Measurements from ENCODE around the gene MLLT3. TPM values are rescaled to one million over a fixed set of nuclear protein-coding genes. Genes with fewer than 3 reads are reported as not detected.

The MLLT3 gene
- total and polyA plus RNA-seq, 2 experiments from 2014 or later, result 13.7 to 39.2 TPM

DNA sequence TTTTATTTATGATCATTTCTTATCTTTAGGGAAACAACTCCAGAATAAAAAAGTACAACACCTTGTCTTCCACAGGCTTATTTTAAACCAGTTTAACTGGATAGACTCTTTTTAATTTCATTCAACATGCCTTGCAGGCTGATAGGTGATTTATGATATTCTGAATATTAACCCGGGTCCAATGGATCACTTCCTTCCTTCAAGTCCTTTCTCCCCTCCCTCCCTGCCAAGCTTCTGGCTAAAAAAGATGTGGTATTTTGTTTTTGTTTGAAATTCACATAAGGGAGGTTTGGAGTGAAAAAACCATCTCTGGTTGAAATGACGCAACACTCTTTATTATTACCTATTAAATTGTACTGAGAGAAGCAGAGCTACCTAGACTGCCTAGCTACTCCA, 265.3 kb downstream of the MLLT3 start:
- no peak for DNase-seq (ENCODE audit: low spot score)
- WGBS (ENCODE audit: low lambda C conversion rate, missing lambda C conversion rate), result 27% methylated on average over 2 of the region's 2 CpGs
- Histone ChIP-seq H3K79me2 (no peaks in the 10 kb centered on the region), H3K9me2 (replicated peaks; ENCODE audit: insufficient read depth) (no peaks in the 10 kb centered on the region), H3K36me3 (replicated peaks; ENCODE audit: insufficient read depth, low read depth) (no peaks in the 10 kb centered on the region), H3K27me3 (no peaks in the 10 kb centered on the region), H2AFZ (no peak overlapping the region), H3K4me1 (ENCODE audit: insufficient read depth) (peaks cover 33% of the 10 kb centered on the region), H4K20me1 (ENCODE audit: insufficient read depth, poor library complexity, severe bottlenecking) (no peaks in the 10 kb centered on the region), H3K9me3 (ENCODE audit: low read depth) (no peaks in the 10 kb centered on the region), H3K27ac (peak overlapping the region; percentile 56), H3K4me3 (no peak overlapping the region), H3K4me2 (peak overlapping the region; percentile 71)
- TF ChIP-seq, protein P1, sequence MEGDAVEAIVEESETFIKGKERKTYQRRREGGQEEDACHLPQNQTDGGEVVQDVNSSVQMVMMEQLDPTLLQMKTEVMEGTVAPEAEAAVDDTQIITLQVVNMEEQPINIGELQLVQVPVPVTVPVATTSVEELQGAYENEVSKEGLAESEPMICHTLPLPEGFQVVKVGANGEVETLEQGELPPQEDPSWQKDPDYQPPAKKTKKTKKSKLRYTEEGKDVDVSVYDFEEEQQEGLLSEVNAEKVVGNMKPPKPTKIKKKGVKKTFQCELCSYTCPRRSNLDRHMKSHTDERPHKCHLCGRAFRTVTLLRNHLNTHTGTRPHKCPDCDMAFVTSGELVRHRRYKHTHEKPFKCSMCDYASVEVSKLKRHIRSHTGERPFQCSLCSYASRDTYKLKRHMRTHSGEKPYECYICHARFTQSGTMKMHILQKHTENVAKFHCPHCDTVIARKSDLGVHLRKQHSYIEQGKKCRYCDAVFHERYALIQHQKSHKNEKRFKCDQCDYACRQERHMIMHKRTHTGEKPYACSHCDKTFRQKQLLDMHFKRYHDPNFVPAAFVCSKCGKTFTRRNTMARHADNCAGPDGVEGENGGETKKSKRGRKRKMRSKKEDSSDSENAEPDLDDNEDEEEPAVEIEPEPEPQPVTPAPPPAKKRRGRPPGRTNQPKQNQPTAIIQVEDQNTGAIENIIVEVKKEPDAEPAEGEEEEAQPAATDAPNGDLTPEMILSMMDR (IDR thresholded peaks at IDR 0.05; ENCODE audit: poor library complexity), result no peak

DNA sequence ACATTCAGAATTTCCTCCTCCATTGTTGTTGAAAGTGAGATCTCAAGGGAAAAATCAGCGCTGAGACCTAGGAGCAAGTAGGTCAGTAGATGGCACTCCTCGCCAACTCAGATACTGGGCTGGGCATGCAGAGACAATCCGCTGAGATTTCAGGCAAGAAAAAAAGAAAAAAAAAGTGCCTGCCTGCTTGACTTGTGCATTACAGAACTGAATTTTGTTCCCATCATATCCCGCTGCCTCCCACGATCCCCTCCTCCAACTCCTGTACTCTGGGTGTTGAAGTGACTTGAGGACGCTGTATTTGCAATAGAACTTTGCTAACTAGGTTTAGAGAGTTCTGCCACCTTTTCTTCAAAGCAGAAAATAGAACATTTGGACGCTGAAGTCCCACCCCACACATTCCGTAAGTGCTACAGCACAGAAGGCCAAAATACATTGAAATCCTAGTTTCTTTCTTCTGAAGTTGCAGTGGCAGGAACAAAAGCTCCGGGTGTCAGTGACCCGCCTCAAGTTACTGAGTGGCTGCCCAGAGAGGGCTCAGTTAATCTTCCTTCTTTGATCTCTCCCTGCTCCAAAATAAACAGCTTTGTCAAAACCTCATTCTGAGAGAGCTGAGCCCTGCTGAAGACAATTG, 265.8 kb downstream of the MLLT3 start:
- peak overlapping the region; percentile 56 for H3K27ac ChIP-seq
- H4K20me1 ChIP-seq (ENCODE audit: insufficient read depth, poor library complexity, severe bottlenecking), result no peaks in the 10 kb centered on the region
- no peaks in the 10 kb centered on the region for H3K9me2 ChIP-seq (replicated peaks; ENCODE audit: insufficient read depth)
- H3K4me2 ChIP-seq, result peak overlapping the region; percentile 71
- no peak overlapping the region for H3K4me3 ChIP-seq
- no peaks in the 10 kb centered on the region for H3K9me3 ChIP-seq (ENCODE audit: low read depth)
- WGBS (ENCODE audit: low lambda C conversion rate, missing lambda C conversion rate), result 5% methylated on average over 10 of the region's 10 CpGs
- peaks cover 33% of the 10 kb centered on the region for H3K4me1 ChIP-seq (ENCODE audit: insufficient read depth)
- TF ChIP-seq, protein P1 (IDR thresholded peaks at IDR 0.05; ENCODE audit: poor library complexity), result peak; percentile 89
- no peak for TF ChIP-seq EZH2 (IDR thresholded peaks at IDR 0.05; ENCODE audit: borderline replicate concordance)
- no peak for TF ChIP-seq EZH2phosphoT487 (IDR thresholded peaks at IDR 0.05; ENCODE audit: low read depth, severe bottlenecking, unreplicated experiment)
- no peaks in the 10 kb centered on the region for H3K27me3 ChIP-seq
- H2AFZ ChIP-seq, result no peak overlapping the region
- peak; percentile 87 for DNase-seq (ENCODE audit: low spot score)
- H3K36me3 ChIP-seq (replicated peaks; ENCODE audit: insufficient read depth, low read depth), result no peaks in the 10 kb centered on the region
- no peaks in the 10 kb centered on the region for H3K79me2 ChIP-seq

GRCh38 chr9:20355022-20355421, 267.3 kb downstream of the MLLT3 start:
- H3K4me3 ChIP-seq, result no peak overlapping the region
- H3K4me2 ChIP-seq, result peak overlapping the region; percentile 19
- no peak overlapping the region for H2AFZ ChIP-seq
- TF ChIP-seq EZH2 (IDR thresholded peaks at IDR 0.05; ENCODE audit: borderline replicate concordance) (no peak), EZH2phosphoT487 (IDR thresholded peaks at IDR 0.05; ENCODE audit: low read depth, severe bottlenecking, unreplicated experiment) (no peak)
- TF ChIP-seq, protein P1 (IDR thresholded peaks at IDR 0.05; ENCODE audit: poor library complexity), result no peak
- H3K27ac ChIP-seq, result peak overlapping the region; percentile 49
- WGBS (ENCODE audit: low lambda C conversion rate, missing lambda C conversion rate), result 45% methylated on average over 2 of the region's 2 CpGs
- H3K9me3 ChIP-seq (ENCODE audit: low read depth), result no peaks in the 10 kb centered on the region
- H3K4me1 ChIP-seq (ENCODE audit: insufficient read depth), result peaks cover 33% of the 10 kb centered on the region
- peak; percentile 12 for DNase-seq (ENCODE audit: low spot score)
- H3K27me3 ChIP-seq, result no peaks in the 10 kb centered on the region
- H3K9me2 ChIP-seq (replicated peaks; ENCODE audit: insufficient read depth), result no peaks in the 10 kb centered on the region
- no peaks in the 10 kb centered on the region for H3K79me2 ChIP-seq
- H4K20me1 ChIP-seq (ENCODE audit: insufficient read depth, poor library complexity, severe bottlenecking), result no peaks in the 10 kb centered on the region
- H3K36me3 ChIP-seq (replicated peaks; ENCODE audit: insufficient read depth, low read depth), result no peaks in the 10 kb centered on the region
